Activated CD4-positive, CD25-positive, alpha-beta regulatory T cell treated with anti-CD3 and anti-CD28 coated beads, Interleukin-2, amount 50 U/mL, for 24 hours (primary cell): ENCODE results near the gene DCHS1.
"Not testable (repeated sequence)": the region's sequence is repeated elsewhere in the genome, so short reads cannot be mapped to it uniquely, and the experiment has no call there.

ENCODE experiments used
- ATAC-seq, 2 donors: fragments of 150-1000 bp; cut with Tn5 transposase; one replicate each; pipeline ENCODE4 v1.10.0; 2021; ENCODE audit warnings: mild to moderate bottlenecking in 1 of 2, moderate library complexity in 1 of 2

DCHS1 gene, protein sequence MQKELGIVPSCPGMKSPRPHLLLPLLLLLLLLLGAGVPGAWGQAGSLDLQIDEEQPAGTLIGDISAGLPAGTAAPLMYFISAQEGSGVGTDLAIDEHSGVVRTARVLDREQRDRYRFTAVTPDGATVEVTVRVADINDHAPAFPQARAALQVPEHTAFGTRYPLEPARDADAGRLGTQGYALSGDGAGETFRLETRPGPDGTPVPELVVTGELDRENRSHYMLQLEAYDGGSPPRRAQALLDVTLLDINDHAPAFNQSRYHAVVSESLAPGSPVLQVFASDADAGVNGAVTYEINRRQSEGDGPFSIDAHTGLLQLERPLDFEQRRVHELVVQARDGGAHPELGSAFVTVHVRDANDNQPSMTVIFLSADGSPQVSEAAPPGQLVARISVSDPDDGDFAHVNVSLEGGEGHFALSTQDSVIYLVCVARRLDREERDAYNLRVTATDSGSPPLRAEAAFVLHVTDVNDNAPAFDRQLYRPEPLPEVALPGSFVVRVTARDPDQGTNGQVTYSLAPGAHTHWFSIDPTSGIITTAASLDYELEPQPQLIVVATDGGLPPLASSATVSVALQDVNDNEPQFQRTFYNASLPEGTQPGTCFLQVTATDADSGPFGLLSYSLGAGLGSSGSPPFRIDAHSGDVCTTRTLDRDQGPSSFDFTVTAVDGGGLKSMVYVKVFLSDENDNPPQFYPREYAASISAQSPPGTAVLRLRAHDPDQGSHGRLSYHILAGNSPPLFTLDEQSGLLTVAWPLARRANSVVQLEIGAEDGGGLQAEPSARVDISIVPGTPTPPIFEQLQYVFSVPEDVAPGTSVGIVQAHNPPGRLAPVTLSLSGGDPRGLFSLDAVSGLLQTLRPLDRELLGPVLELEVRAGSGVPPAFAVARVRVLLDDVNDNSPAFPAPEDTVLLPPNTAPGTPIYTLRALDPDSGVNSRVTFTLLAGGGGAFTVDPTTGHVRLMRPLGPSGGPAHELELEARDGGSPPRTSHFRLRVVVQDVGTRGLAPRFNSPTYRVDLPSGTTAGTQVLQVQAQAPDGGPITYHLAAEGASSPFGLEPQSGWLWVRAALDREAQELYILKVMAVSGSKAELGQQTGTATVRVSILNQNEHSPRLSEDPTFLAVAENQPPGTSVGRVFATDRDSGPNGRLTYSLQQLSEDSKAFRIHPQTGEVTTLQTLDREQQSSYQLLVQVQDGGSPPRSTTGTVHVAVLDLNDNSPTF (N-terminal part only)

DNA sequence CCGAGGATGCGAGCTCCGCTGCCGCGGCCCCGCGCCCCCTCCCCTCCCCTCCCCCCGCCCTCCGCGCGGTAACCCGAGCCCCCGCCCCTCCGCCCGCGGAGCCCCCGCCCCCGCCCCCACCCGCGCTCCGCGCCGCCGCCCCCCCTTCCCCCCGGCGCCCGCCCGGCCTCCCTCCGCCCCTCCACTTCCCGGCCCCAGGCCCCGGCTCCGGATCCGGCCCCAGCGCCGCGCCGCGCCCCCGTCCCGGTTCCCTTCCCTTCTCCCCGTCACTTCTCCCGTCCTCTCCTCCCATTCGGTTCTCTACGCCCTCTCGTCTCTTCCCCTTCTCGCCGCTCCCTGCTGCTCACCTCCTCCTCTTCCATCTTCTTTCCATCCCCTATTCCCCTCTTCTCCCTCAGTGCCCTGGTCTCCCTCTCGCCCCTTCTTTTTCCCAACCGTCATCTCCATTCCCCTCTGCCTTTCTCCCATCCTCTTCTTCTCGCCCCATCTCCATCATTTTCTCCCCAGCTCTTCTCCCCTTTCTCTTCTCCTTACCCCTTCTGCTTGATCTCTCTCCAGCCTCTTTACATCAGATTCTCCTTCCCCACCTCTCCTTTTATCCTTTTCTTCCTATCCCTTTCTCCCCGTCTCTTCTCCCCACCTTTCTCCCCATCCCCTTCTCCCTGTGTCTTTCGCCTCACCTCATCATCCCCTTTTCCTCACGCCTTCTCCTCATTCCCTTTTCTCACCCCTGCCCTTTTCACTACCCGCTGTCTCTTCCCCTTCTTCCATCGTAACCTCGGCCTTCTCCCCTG lies at the start of gene DCHS1:
Gene DCHS1, minus strand, starts transcription at position 20 of the 794 bp plus-strand sequence. CDS start 14,196 bp downstream, outside the sequence.
- ATAC-seq, result no peak

DNA sequence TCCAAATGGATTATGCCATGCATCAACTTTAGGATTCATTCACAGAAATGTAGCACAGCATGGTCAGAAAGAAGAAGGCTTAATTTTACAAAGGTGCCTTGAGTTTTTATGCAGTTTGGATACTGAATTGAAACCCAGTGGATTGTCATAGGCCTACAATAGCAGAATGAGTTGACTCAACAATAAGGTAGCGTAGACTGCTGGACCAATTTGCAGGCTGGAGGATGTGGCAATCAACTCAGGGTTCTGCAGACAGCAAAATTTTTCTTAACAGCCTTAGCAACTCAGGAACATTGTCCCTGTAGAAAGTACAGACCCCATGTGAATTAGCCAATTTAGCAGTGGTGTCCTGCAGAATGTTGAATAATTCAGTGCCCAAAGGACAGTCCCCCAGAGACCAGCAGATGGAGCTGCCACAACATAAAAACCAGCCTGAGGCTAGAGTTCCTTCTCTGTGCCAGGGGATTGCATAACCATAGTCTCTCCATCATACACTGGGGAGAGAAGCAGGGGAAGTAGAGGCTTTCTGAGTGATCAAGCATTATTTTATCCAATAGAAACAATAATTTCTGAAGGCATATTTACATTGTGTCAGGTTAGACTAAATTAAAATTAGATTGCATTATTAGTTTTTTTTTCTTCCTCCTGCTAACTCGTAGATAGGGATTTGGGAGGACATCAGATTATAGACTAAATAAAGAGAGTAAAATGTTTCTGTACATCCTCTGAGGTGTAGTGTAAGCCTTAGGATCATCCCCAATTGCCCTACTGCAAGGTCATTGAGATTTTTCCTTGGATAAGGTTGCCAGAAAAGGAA lies 47.8 kb upstream of the DCHS1 start:
- ATAC-seq, result peak; percentile 56 to 77

DNA sequence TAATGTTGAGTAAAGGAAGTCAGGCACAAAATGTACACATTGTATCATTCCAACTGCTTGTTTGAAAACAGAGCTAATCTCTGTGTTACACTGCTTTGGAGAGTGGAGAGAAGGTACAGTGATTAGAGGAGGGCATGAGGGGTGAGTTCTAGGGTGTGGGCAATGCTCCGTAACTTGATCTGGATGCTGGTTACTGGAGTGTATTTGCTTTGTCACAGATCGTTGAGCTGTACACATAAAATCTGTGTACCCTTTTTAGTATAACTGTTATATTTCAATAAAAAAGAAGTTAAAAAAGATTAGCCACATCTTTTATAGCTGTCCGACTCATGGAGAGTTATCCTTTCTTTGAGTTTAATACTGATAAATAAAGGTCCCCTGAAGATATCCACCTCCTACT lies 46.3 kb upstream of the DCHS1 start:
- not testable (repeated sequence) for ATAC-seq

GRCh38 chr11:6695377-6695776 lies 39.8 kb upstream of the DCHS1 start:
- ATAC-seq, result peak; percentile 64

DNA sequence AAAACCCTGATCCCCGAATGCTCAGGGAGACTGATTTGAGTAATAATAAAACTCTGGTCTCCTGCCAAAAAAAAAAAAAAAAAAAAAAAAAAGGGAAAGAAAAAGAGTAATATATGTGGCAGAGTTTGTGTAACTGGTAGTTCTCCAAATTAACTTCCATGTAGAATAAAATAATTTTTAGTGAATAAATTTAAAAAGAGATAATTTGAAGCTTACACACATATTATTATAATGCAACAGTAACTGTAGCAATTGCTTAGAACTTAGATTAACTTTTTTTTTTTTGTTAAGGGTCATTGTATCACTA lies 38.6 kb upstream of the DCHS1 start:
- no peak for ATAC-seq

DNA sequence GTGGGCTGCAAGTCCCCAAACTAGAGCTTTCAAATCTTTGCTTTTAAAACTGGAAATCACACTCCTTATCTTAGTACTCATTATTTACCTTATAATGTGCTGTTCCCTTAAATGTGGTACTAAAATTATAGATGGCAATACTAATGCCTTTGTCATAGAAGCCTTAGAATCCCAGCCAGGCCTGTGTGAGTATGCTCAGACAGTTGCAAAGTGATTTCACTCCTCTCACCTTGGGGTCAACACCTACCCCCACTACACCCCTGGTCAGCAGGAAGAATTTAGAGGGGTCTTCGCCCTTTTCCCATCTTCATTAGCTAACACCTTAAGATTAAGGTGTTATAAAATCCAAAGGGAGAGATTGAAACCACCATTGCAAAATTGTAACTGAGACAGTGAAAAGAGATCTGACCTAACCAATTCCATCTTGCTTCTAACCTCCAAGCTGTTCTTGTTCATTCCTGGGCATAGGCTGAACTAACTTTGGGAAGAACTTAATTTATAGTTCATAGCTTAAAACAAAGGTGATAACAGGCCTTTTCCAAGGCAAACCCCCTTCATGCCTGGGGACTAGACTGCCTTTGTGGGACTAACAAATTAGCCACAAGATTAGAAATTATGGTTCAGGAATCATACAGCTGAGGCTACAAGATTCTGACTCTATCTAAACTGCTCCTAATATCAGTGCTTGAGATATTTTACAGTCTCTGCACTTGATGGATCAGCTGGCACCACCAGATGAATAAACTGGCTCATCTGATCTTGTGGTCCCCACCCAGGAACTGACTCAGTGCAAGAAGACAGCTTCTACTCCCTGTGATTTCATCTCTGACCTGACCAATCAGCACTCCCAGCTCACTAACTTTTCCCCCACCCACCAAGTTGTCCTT lies 38.0 kb upstream of the DCHS1 start:
- ATAC-seq, result peak; percentile 63

DNA sequence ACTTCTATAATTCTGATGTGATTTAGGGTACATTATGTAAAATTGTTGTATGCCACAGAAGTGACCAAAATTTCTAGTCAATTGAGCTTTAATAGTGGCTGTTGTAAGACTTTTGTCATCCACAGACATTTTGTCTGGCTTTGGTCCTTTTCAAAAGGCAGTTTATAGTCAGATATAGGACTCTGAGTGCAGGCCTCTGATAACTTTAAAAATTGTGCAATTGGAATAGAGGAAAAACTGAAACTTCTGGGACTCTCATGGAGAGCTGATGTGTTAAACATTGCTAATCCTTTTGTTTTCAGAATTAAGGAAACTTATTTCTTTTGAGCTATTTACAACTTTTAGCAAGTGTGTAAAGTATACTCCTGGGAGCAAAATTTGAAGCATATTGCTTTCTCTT lies 36.5 kb upstream of the DCHS1 start:
- ATAC-seq, result no peak

GRCh38 chr11:6690431-6691132 lies 35.0 kb upstream of the DCHS1 start:
- ATAC-seq, result not testable (repeated sequence)

DNA sequence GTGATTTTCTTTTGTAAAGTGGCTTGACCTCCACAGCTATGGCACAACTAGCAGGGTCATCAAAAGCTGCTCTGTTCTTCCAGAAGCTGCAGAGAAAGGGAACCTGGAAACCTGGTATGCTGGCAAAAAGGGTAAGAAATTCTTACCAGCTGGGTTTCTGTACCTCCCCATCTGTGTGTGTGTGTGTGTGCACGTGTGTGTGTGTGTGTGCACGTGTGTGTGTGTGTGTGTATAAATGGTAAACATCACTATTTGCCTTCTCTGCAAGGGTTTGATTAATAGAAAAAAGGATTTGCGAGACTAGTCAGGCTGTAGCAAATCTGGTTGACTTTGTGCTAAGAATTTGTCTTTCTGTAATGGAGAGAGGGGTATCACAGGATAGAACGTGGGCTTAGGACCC lies 32.3 kb upstream of the DCHS1 start:
- ATAC-seq, result no peak

DNA sequence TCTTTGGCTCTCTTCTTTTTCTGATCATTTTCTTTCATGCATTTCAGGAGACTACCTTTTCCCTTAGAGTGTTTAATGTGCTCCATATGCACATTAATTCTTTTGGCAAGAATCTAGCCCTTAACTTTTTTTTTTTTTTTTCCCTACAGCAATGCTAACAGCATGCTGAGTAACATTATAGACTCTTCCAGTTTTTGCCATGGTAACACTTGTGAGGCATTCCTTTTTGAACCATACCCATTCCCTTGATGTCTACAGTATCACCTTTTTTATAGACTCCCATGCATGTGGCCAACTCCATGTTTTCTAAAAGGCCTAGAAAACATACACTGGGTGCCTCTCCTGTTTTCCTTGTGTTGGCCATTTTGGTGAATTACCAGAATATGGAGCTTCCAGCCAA lies 30.4 kb upstream of the DCHS1 start:
- no peak for ATAC-seq

GRCh38 chr11:6684068-6684467 lies 28.5 kb upstream of the DCHS1 start:
- not testable (repeated sequence) for ATAC-seq

GRCh38 chr11:6682936-6683861 lies 27.6 kb upstream of the DCHS1 start, which contains the start of gene MRPL17:
Gene MRPL17 (minus strand): TSS chr11:6683340. CDS start chr11:6683296, 44 bp downstream.
- peak; percentile 95 to 98 for ATAC-seq

GRCh38 chr11:6682591-6682935 lies 27.0 kb upstream of the DCHS1 start:
- ATAC-seq, result peak in 1 of 2 donors; percentile 1

- ATAC-seq, result no peak
Observed at GRCh38 chr11:6681949-6682348, 26.3 kb upstream of the DCHS1 start.

GRCh38 chr11:6681505-6681904 lies 25.9 kb upstream of the DCHS1 start:
- ATAC-seq, result no peak

DNA sequence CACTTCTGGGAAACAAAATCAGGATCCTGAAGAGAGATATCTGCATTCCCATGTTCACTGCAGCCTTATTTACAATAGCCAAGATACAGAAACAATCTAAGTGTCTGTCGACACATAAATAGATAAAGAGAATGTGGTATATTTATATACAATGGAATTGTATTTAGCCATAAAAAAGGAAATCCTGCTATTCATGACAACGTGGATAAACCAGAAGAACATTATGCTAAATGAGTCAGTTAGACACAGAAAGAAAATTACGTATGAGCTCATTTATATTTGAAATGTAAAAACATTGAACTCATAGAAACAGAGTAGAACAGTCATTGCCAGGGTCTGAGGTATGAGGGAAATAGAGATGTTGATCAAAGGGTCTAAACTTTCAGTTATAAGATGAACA lies 21.4 kb upstream of the DCHS1 start:
- ATAC-seq, result no peak

GRCh38 chr11:6674862-6675261 lies 19.3 kb upstream of the DCHS1 start:
- ATAC-seq, result no peak

DNA sequence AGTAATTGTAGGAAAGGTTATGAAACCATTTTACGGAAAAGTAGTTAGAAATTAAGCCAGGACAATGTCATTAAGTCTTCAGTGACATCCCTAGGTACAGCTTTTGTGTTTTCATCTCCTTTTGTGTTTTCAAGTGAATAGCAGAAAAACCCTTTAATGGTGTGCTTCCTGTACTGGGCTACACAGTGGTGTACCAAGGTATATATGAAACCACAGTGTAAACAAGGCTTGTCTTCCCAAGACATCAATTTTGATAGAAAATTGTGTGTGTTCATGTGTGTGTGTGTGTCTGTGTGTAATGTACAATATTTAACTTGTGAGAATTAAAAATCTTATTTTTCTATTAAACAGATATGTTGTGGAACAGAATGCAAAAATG lies 18.6 kb upstream of the DCHS1 start:
- ATAC-seq, result no peak
